Testis (tissue), 2 donors: ENCODE results near the gene ZNF444.

Experiments
- POLR2A ChIP-seq: fragments of 450-650 bp; IDR thresholded peaks from one replicate; pipeline ENCODE4 v1.6.1; 2017; ENCODE audit warnings: antibody characterized with exemption, mild to moderate bottlenecking, moderate library complexity
- TF ChIP-seq, protein P1 (sequence below), 3 experiments: fragments of 450-650 bp in 2 of 3; fragments of 200-600 bp in 1 of 3; sonication (generic) in 1 of 3; IDR thresholded peaks; one replicate each; pipeline ENCODE4 v1.5.1; 2016 to 2019; ENCODE audit warnings: antibody characterized with exemption in 3 of 3, mild to moderate bottlenecking in 2 of 3, moderate library complexity in 1 of 3

DNA sequence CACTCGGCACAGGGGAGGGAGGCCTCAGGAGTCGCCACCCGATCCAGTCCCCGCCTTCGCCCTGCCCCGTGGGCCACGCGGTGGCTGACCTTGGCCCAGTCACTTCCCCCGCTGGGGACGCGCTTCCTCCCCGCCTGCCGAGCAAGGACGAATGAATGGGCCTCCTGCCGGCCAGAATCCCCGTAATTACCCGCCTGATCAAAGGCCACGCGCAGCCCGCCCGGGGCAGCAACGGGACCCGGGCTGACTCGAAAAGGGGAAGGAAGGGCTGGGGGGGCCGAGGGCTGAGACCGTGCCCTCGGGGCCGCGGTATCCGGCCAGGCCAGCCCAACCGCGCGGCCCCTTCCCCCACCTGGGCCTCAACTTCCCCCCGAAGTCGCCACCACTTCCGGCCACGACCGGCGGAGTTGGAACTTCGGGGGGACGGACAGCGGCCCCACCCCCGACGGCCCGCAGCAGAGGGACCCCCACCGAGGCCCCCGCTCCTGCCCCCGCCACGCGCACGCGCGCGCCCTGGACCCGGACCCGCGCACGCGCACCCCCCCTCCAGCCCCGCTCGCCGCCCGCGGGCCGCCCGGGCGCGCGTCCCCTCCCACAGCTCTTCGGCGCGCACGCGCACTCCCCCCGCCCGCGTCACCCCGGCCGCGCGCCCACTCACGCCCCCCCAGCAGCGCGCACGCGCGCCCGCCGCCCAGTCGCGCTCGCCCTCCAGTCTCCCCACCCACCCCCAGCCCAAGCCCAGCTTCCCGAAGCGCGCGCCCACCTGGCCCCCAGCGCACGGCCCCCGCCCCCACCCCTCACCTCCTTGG lies 20.5 kb upstream of the ZNF444 start:
- TF ChIP-seq, protein P1, sequence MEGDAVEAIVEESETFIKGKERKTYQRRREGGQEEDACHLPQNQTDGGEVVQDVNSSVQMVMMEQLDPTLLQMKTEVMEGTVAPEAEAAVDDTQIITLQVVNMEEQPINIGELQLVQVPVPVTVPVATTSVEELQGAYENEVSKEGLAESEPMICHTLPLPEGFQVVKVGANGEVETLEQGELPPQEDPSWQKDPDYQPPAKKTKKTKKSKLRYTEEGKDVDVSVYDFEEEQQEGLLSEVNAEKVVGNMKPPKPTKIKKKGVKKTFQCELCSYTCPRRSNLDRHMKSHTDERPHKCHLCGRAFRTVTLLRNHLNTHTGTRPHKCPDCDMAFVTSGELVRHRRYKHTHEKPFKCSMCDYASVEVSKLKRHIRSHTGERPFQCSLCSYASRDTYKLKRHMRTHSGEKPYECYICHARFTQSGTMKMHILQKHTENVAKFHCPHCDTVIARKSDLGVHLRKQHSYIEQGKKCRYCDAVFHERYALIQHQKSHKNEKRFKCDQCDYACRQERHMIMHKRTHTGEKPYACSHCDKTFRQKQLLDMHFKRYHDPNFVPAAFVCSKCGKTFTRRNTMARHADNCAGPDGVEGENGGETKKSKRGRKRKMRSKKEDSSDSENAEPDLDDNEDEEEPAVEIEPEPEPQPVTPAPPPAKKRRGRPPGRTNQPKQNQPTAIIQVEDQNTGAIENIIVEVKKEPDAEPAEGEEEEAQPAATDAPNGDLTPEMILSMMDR (IDR thresholded peaks at IDR 0.05): peak in 1 of 3 experiments; percentile 5
- TF ChIP-seq POLR2A: no peak
